AG20443 (cell line): ENCODE results near the gene BCO2.
"Not testable (repeated sequence)": the region's sequence is repeated elsewhere in the genome, so short reads cannot be mapped to it uniquely, and the experiment has no call there.

Experiments used
- DNase-seq: peaks from one replicate; pipeline ENCODE4 v3.0.0; 2012; ENCODE audit warnings: low spot score, mixed read lengths

BCO2 gene

GRCh38 chr11:112174789-112175598, at the start of gene BCO2:
BCO2 (plus strand) TSS chr11:112175512; CDS start chr11:112175602, 90 bp downstream.
- peak; percentile 82 for DNase-seq

GRCh38 chr11:112127056-112127455, 48.3 kb upstream of the BCO2 start:
- no peak for DNase-seq

GRCh38 chr11:112128483-112129121, 46.7 kb upstream of the BCO2 start:
- DNase-seq = peak; percentile 83

- no peak for DNase-seq
These were observed 45.7 kb upstream of the BCO2 start for GRCh38 chr11:112129656-112130055.

GRCh38 chr11:112132737-112133136, 42.6 kb upstream of the BCO2 start:
- DNase-seq = no peak

- DNase-seq = no peak
These were observed 40.8 kb upstream of the BCO2 start for GRCh38 chr11:112134473-112134872.

- DNase-seq = no peak
These were observed 31.7 kb upstream of the BCO2 start for GRCh38 chr11:112143597-112143996.

- no peak for DNase-seq
These were observed 24.8 kb upstream of the BCO2 start for GRCh38 chr11:112150517-112150916.

GRCh38 chr11:112156153-112156955, 19.0 kb upstream of the BCO2 start:
- no peak for DNase-seq

GRCh38 chr11:112156956-112157766, 18.2 kb upstream of the BCO2 start:
- DNase-seq = peak; percentile 90

- no peak for DNase-seq
These were observed 15.9 kb upstream of the BCO2 start for GRCh38 chr11:112159098-112160065.

- DNase-seq = no peak
These were observed 15.0 kb upstream of the BCO2 start for GRCh38 chr11:112160091-112160848.

- no peak for DNase-seq
These were observed 14.3 kb upstream of the BCO2 start for GRCh38 chr11:112161012-112161411.

- DNase-seq = not testable (repeated sequence)
These were observed 13.1 kb upstream of the BCO2 start for GRCh38 chr11:112162200-112162599.

- DNase-seq = peak; percentile 13
These were observed 12.4 kb upstream of the BCO2 start for GRCh38 chr11:112162761-112163546.

- peak; percentile 25 for DNase-seq
These were observed 11.2 kb upstream of the BCO2 start, which contains the start of gene IL18 for GRCh38 chr11:112163875-112164685. IL18 (minus strand) TSS chr11:112164094; CDS start chr11:112155053, 9,041 bp downstream.

GRCh38 chr11:112165049-112165448, 10.3 kb upstream of the BCO2 start:
- DNase-seq = no peak

- peak; percentile 62 for DNase-seq
These were observed 8.8 kb upstream of the BCO2 start for GRCh38 chr11:112166562-112166961.
